GM19239 (cell line): ENCODE measurements around the gene HRH4.

Source experiments
- DNase-seq: peaks from one replicate; pipeline ENCODE4 v3.0.0; 2011; ENCODE audit warnings: low spot score; ENCODE audit not compliant: insufficient read length
- FAIRE-seq: peaks from 2 replicates; lab custom pipeline; 2011; peaks lifted over from hg19 to GRCh38; lab: Jason Lieb, UNC

HRH4 gene

DNA sequence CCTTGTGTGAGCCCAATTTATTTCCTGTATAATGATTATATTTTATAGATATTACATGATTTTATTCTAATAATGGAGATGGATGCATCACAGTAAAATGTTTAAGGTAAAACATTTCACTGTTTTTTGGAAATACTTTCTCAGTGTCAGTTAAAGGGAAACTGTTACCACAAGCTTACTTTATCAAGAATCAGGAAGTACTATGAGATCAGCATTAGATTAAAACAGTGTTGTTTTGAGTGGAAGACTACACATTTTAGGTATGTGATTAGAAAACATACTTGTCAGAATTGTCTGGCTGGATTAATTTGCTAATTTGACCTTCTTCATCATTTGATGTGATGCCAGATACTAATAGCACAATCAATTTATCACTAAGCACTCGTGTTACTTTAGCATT lies at the start of gene HRH4:
TSS of gene HRH4 (plus strand) at position 250 of the 400 bp plus-strand sequence. CDS start at position 342, 92 bp downstream.
- DNase-seq (no peak), FAIRE-seq (no peak)

- DNase-seq (no peak), FAIRE-seq (no peak)
Observed at GRCh38 chr18:24413148-24413547, 47.3 kb upstream of the HRH4 start.

DNA sequence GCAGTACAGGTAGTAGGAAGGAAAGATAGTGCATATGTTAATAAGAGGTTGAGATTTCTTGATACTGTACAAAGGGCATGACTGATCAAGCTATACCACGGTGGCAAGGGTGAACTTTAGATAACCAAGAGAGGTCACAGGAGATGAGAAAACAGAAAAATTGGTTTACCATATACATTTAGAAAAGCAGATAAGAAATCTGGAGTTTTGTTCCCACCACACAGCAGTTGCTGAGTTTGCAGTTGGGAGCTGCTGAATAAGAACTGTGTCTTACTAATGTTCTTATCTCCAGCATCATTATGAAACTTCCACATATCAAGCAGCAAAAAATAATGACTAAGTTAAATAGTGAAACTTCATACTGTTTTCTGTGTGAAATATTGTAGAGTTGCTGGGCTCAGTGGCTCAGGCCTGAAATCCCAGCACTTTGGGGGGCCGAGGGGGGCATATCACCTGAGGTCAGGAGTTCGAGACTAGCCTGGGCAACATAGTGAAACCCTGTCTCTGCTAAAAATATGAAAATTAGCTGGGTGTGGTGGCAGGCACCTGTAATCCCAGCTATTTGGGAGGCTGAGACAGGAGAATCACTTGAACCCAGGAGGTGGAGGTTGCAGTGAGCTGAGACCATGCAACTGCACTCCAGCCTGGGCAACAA lies 46.0 kb upstream of the HRH4 start:
- FAIRE-seq: no peak
- DNase-seq: no peak

GRCh38 chr18:24417480-24417879 lies 43.0 kb upstream of the HRH4 start:
- DNase-seq (no peak), FAIRE-seq (no peak)

- FAIRE-seq (no peak), DNase-seq (no peak)
Observed at GRCh38 chr18:24420551-24420950, 39.9 kb upstream of the HRH4 start.

DNA sequence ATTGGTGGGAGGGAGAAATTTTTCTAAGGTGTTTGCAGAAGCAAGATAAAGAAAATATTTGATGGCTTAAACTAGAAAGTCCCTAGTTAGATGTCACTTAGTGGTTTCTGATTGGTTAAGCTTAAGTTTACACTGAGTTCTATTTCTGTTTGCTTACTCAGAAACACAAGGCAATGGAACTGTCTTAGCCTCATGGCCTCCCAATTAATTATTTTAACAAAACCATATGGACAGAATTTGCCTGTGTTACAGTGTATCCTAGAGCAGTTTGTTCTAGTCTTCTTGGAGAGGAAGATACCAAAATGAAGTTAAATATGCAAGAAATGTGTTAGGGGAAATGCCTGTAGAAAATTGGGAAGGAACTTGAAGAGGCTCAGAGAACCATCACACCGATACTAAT lies 38.6 kb upstream of the HRH4 start:
- FAIRE-seq (no peak), DNase-seq (no peak)

DNA sequence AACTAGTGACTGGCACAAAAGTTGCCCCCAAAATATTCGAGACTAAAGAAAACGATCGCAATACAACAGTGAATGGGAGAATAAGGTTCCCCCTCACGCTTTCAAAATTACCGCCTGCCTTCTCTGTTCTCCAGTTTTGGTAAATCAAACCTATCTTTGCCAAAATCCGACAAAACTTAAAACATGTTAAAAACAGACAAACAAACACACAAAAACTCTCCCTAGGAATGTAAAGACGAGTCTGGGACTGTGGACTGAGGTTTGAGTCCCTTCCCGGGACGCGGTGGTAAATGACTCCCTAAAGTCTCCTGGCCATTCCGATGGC lies 34.4 kb upstream of the HRH4 start:
- no peak for FAIRE-seq
- no peak for DNase-seq

DNA sequence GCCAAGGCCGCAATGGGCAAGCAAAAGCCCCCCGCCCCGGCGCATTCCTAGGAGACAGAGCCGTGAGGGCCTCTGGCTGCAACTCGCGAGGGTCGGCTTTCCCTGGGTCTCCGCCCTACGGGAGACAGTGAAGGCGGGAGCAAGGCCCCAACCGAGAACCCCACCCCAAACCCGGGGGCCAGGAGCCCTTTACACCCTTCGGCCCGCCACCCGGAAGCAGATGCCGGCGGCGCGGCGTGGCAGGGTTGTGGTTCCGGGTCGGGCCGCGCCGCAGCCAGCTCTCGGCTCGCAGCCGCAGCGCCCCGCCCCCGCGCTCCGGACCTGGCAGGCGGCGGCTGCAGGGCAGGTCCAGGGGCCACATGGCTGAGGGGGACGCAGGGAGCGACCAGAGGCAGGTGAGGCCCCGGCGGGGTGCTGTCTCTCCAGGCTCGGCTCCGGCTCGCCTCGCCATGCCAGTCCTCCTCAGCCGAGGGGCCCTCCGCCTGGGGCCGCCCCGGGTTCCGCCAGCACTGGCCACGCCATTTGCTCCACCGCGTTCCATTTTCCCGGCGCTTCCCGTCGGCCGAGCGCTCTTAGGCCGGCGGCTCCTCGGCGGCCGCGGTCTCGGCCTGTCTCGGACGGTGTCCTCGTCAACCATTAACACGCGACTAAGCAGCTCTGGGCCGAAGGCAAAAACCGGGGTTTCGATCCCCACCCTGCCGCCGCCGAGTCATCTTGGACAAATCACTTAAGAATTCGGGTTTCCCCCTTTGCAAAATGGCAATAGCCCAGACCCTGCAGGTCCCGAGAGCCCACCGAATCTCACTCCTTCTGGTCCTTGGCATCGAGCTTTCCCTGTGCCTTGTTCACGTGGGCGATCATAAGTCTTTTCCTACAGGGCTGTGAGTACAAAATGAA lies 33.8 kb upstream of the HRH4 start, which contains the start of gene IMPACT:
TSS of gene IMPACT (plus strand) at position 273 of the 897 bp plus-strand sequence. CDS start at position 360, 87 bp downstream.
- FAIRE-seq (peak; percentile 56), DNase-seq (peak; percentile 75)

- no peak for FAIRE-seq
- no peak for DNase-seq
Observed at GRCh38 chr18:24427484-24427883, 33.0 kb upstream of the HRH4 start.

DNA sequence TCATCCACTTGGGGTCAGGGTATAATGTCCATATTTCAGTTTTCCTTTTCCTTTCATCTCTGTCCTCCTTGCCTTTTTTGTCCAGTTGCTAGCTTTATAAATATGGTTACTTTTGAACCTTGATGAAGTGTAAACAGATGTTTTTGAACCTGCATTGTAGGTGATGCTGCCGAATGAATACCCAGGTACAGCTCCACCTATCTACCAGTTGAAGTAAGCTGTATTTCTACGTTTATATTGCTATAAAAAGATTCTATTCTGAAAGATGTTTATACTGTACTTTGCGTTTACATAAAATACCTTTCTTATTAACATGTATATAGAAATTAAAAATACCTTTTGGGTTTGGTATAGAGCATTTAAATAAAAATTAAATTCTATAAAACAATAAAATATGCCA lies 31.7 kb upstream of the HRH4 start:
- DNase-seq (no peak), FAIRE-seq (no peak)

DNA sequence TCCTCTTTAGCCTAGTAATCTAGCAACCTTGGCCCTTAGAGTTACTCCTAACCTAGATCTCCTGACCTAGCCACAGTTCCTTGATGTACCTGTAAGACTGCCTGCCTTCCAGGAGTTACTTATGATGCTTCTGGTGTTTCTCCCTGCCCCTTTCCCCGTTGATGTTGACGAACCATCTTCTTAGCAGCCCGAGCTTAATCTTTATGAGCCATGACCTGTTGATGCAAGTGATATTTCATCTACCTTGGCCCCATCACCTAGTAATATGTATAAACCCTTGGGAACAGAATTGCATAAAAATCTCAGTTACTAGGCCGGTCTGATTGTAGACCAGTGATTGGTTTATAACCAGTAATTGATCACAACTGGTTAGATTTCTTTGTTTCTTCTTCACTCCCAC lies 31.2 kb upstream of the HRH4 start:
- DNase-seq (no peak), FAIRE-seq (no peak)

- FAIRE-seq (no peak), DNase-seq (no peak)
Observed at GRCh38 chr18:24432618-24433017, 27.8 kb upstream of the HRH4 start.

- DNase-seq (no peak), FAIRE-seq (no peak)
Observed at GRCh38 chr18:24436939-24437338, 23.5 kb upstream of the HRH4 start.

- peak; percentile 75 for FAIRE-seq
- DNase-seq: no peak
Observed at GRCh38 chr18:24443870-24444269, 16.6 kb upstream of the HRH4 start.

DNA sequence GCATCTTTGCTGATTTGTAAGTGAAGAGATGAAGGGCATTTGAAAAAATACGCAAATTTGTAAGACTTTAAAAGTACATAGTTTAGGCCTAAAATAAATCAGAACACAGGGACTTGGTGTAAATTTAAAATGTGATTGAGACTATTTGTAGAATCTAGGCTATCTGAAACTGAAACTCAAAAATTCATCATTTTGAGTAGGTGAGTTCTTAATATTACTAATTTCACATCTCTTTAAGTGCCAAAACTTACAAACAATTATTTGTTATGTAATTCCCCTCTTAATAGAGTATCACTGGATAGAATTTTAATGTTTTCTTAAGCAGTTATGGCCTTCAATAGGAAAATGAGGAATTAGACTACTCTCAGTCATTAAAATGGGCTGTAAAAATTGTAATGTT lies 14.0 kb upstream of the HRH4 start:
- DNase-seq: no peak
- FAIRE-seq: no peak

- FAIRE-seq (peak; percentile 47), DNase-seq (no peak)
Observed at GRCh38 chr18:24446953-24447538, 13.4 kb upstream of the HRH4 start.

GRCh38 chr18:24447961-24448360 lies 12.5 kb upstream of the HRH4 start:
- no peak for DNase-seq
- FAIRE-seq: no peak

- FAIRE-seq (peak; percentile 11), DNase-seq (no peak)
Observed at GRCh38 chr18:24456549-24456948, 3.9 kb upstream of the HRH4 start.

DNA sequence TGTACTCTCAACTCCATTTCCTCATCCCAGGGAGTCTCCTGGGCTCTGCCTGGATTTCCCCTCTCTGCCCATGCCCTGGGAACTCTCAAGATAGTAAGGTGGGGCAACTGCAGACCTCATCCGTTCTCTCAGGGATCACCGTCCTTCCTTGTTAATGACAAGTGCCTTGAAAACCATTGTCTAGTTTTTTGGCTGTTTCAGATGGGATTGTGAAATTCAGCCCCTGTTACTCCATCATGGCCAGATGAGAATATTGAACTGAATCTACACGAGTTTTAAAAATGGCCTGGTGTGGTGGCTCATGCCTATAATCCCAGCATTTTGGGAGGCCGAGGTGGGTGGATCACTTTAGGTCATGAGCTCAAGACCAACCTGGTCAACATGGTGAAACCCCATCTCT lies 665 bp upstream of the HRH4 start:
- DNase-seq: no peak
- no peak for FAIRE-seq

DNA sequence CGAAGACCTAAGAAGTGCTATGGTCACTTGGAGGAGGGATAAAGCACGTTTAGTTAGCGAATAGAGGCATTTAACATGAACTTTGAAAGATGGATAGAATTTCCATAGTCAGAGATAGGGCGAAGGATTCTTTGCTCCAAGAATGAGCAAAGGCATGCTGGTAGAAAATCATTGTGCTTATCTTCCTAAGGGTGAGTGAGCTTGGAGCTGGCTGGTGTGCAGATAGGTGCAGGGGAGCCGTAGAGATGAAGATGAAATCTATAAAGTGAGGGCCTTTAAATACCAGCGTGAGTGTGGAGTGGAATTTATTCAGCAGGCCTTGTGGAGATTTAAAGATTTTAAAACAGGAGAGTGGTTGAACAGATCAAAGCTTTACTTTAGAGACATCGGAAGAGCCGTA lies 1.6 kb downstream of the HRH4 start:
- FAIRE-seq (no peak), DNase-seq (no peak)
